ENCODE results near the gene NQO2.
"Not testable (repeated sequence)": the region's sequence is repeated elsewhere in the genome, so short reads cannot be mapped to it uniquely, and the experiment has no call there.

Gene NQO2

GRCh38 chr6:3011592-3011991 is 11.9 kb downstream of the NQO2 start:
- Histone ChIP-seq H3K27ac (no peak overlapping the region), H4K20me1 (no peaks in the 10 kb centered on the region), H3K4me1 (no peaks in the 10 kb centered on the region), H3K9me3 (peaks cover 32% of the 10 kb centered on the region), H3K27me3 (no peaks in the 10 kb centered on the region), H3K4me2 (no peak overlapping the region), H3K36me3 (peaks cover 86% of the 10 kb centered on the region), H3K9ac (no peak overlapping the region), H3K4me3 (no peak overlapping the region)
- no peak for TF ChIP-seq Cebpa-rat (IDR thresholded peaks at IDR 0.05)

- no peak overlapping the region for H3K4me3 ChIP-seq
- H3K27me3 ChIP-seq = no peaks in the 10 kb centered on the region
- peaks cover 32% of the 10 kb centered on the region for H3K9me3 ChIP-seq
- H3K4me1 ChIP-seq = no peaks in the 10 kb centered on the region
- H3K27ac ChIP-seq = no peak overlapping the region
- H4K20me1 ChIP-seq = no peaks in the 10 kb centered on the region
- H3K4me2 ChIP-seq = no peak overlapping the region
- TF ChIP-seq Cebpa-rat (IDR thresholded peaks at IDR 0.05) = no peak
- peaks cover 81% of the 10 kb centered on the region for H3K36me3 ChIP-seq
- H3K9ac ChIP-seq = no peak overlapping the region
These were observed 13.8 kb downstream of the NQO2 start for GRCh38 chr6:3013486-3013885.

GRCh38 chr6:3013901-3014674 is 14.4 kb downstream of the NQO2 start:
- Histone ChIP-seq H4K20me1 (no peaks in the 10 kb centered on the region), H3K9ac (no peak overlapping the region), H3K27me3 (no peaks in the 10 kb centered on the region), H3K4me2 (no peak overlapping the region), H3K27ac (no peak overlapping the region), H3K9me3 (peaks cover 32% of the 10 kb centered on the region), H3K36me3 (peaks cover 77% of the 10 kb centered on the region), H3K4me3 (no peak overlapping the region), H3K4me1 (no peaks in the 10 kb centered on the region)
- TF ChIP-seq Cebpa-rat (IDR thresholded peaks at IDR 0.05) = no peak

GRCh38 chr6:3014675-3015066 is 15.0 kb downstream of the NQO2 start:
- no peak overlapping the region for H3K27ac ChIP-seq
- no peak overlapping the region for H3K4me2 ChIP-seq
- H4K20me1 ChIP-seq = no peaks in the 10 kb centered on the region
- no peaks in the 10 kb centered on the region for H3K4me1 ChIP-seq
- H3K27me3 ChIP-seq = no peaks in the 10 kb centered on the region
- peaks cover 76% of the 10 kb centered on the region for H3K36me3 ChIP-seq
- TF ChIP-seq Cebpa-rat (IDR thresholded peaks at IDR 0.05) = no peak
- H3K9ac ChIP-seq = no peak overlapping the region
- peaks cover 30% of the 10 kb centered on the region for H3K9me3 ChIP-seq
- no peak overlapping the region for H3K4me3 ChIP-seq

- Histone ChIP-seq H3K27ac (no peak overlapping the region), H3K4me1 (no peaks in the 10 kb centered on the region), H4K20me1 (no peaks in the 10 kb centered on the region), H3K9me3 (peaks cover 26% of the 10 kb centered on the region), H3K27me3 (no peaks in the 10 kb centered on the region), H3K4me3 (no peak overlapping the region), H3K4me2 (no peak overlapping the region), H3K36me3 (peaks cover 76% of the 10 kb centered on the region), H3K9ac (no peak overlapping the region)
- no peak for TF ChIP-seq Cebpa-rat (IDR thresholded peaks at IDR 0.05)
These were observed 15.4 kb downstream of the NQO2 start for GRCh38 chr6:3015144-3015543.

- H3K27me3 ChIP-seq = no peaks in the 10 kb centered on the region
- H3K4me3 ChIP-seq = no peak overlapping the region
- H4K20me1 ChIP-seq = no peaks in the 10 kb centered on the region
- H3K4me1 ChIP-seq = peaks cover 1% of the 10 kb centered on the region; the same call in 1 of the 2 replicates
- no peak overlapping the region for H3K9ac ChIP-seq
- peaks cover 10% of the 10 kb centered on the region for H3K9me3 ChIP-seq
- H3K4me2 ChIP-seq = no peak overlapping the region
- TF ChIP-seq Cebpa-rat (IDR thresholded peaks at IDR 0.05) = no peak
- H3K27ac ChIP-seq = no peak overlapping the region
- H3K36me3 ChIP-seq = peaks cover 61% of the 10 kb centered on the region
These were observed 17.0 kb downstream of the NQO2 start for GRCh38 chr6:3016473-3017280.

- Histone ChIP-seq H3K27ac (no peak overlapping the region), H3K9me3 (peaks cover 4% of the 10 kb centered on the region), H3K4me3 (no peak overlapping the region), H3K9ac (no peak overlapping the region), H3K27me3 (no peaks in the 10 kb centered on the region), H3K4me1 (peaks cover 7% of the 10 kb centered on the region), H3K4me2 (no peak overlapping the region), H3K36me3 (peaks cover 55% of the 10 kb centered on the region), H4K20me1 (no peaks in the 10 kb centered on the region)
- no peak for TF ChIP-seq Cebpa-rat (IDR thresholded peaks at IDR 0.05)
These were observed 17.6 kb downstream of the NQO2 start for GRCh38 chr6:3017304-3017703.

- no peak for TF ChIP-seq Cebpa-rat (IDR thresholded peaks at IDR 0.05)
- Histone ChIP-seq H3K27me3 (no peaks in the 10 kb centered on the region), H3K27ac (no peak overlapping the region), H3K4me1 (peaks cover 22% of the 10 kb centered on the region), H3K36me3 (peaks cover 40% of the 10 kb centered on the region), H3K9me3 (no peaks in the 10 kb centered on the region; the same call in 1 of the 2 replicates), H3K4me3 (no peak overlapping the region), H3K4me2 (no peak overlapping the region), H4K20me1 (no peaks in the 10 kb centered on the region), H3K9ac (no peak overlapping the region)
These were observed 19.4 kb downstream of the NQO2 start for GRCh38 chr6:3019065-3019464.

- TF ChIP-seq Cebpa-rat (IDR thresholded peaks at IDR 0.05) = no peak
These were observed 20.1 kb downstream of the NQO2 start for GRCh38 chr6:3019749-3020320.

GRCh38 chr6:3020976-3021598 is 21.4 kb downstream of the NQO2 start:
- H3K4me2 ChIP-seq, H3K27me3 ChIP-seq, H3K27ac ChIP-seq, H4K20me1 ChIP-seq, H3K9me3 ChIP-seq, H3K4me3 ChIP-seq, H3K9ac ChIP-seq: not testable (repeated sequence)
- Histone ChIP-seq H3K36me3 (peaks cover 20% of the 10 kb centered on the region), H3K4me1 (peaks cover 42% of the 10 kb centered on the region)

More at GRCh38 chr6:3019749-3020320, 20.1 kb downstream of the NQO2 start:
- H3K27ac ChIP-seq = no peak overlapping the region
- no peak overlapping the region for H3K9ac ChIP-seq
- no peaks in the 10 kb centered on the region for H3K27me3 ChIP-seq
- H3K4me1 ChIP-seq = peaks cover 30% of the 10 kb centered on the region
- no peak overlapping the region for H3K4me2 ChIP-seq
- H3K36me3 ChIP-seq = peaks cover 32% of the 10 kb centered on the region
- no peaks in the 10 kb centered on the region for H4K20me1 ChIP-seq
- H3K4me3 ChIP-seq = no peak overlapping the region
- H3K9me3 ChIP-seq = no peaks in the 10 kb centered on the region; the same call in 1 of the 2 replicates
